ENCODE data around the gene PLPP4.

Gene PLPP4

DNA sequence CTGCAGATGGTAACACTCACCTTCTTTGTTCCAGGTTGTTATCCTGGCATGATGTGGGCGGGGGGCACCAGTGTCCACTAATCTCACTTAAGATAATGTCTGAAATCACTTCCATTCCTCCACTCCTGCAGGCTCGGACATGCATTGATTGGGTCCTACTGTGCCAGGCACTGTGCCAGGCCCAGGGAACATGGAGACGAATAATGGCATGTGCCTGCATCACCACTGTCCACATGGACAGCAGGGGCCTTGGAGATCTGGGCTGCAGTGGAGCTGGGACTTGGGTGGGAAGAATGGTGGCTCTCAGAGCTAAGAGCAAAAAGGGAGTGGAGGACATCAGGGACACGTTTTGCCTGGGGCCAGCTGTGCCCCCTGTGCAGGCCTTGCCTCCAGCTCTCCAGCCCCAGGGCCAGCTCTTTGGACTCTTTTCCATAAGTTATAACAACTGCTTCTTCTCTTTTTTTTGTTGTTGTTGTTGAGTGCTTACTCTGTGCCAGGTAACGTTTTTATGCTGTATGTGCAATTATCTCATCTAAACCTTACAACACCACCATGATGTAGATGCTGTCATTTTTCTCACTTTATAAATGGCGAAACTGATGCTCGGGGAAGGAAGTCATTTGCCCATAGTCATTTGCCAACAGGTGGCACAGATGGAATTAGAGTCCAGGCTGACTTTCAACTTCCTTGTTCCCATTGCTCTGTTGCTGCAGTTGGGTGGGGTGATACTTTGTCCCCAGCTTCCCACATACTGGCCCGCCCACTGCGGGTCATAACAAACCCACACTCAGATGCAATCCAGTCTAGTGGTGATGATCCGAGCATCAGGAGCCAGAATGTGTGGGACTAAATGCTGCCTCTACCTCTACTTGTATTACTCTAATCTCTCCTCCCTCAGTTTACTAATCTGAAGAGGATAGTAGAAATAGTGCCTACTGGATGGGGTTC, 19.1 kb downstream of the PLPP4 start:
- no peaks in the 10 kb centered on the region for H3K27me3 ChIP-seq (replicated peaks; ENCODE audit: insufficient read depth, low read length)
- no peaks in the 10 kb centered on the region for H3F3A ChIP-seq (ENCODE audit: insufficient read depth, low read length)
- H3K9me3 ChIP-seq (replicated peaks; ENCODE audit: insufficient read depth, low read length), result no peaks in the 10 kb centered on the region
- H3K4me1 ChIP-seq (ENCODE audit: low read length), result no peaks in the 10 kb centered on the region
- H3K9me2 ChIP-seq (replicated peaks; ENCODE audit: insufficient read depth, low read length), result no peaks in the 10 kb centered on the region
- H2AFZ ChIP-seq (ENCODE audit: low read length), result no peak overlapping the region
- no peak overlapping the region for H3K4me2 ChIP-seq (ENCODE audit: low read depth, low read length)
- no peak overlapping the region for H3K4me3 ChIP-seq (ENCODE audit: low read length)
- no peak for DNase-seq
- H3K79me2 ChIP-seq (ENCODE audit: low read length), result no peaks in the 10 kb centered on the region
- H3K27ac ChIP-seq (ENCODE audit: low read length), result no peak overlapping the region
- H3K36me3 ChIP-seq (replicated peaks; ENCODE audit: insufficient read depth, low read length), result no peaks in the 10 kb centered on the region
- TF ChIP-seq, protein P1, sequence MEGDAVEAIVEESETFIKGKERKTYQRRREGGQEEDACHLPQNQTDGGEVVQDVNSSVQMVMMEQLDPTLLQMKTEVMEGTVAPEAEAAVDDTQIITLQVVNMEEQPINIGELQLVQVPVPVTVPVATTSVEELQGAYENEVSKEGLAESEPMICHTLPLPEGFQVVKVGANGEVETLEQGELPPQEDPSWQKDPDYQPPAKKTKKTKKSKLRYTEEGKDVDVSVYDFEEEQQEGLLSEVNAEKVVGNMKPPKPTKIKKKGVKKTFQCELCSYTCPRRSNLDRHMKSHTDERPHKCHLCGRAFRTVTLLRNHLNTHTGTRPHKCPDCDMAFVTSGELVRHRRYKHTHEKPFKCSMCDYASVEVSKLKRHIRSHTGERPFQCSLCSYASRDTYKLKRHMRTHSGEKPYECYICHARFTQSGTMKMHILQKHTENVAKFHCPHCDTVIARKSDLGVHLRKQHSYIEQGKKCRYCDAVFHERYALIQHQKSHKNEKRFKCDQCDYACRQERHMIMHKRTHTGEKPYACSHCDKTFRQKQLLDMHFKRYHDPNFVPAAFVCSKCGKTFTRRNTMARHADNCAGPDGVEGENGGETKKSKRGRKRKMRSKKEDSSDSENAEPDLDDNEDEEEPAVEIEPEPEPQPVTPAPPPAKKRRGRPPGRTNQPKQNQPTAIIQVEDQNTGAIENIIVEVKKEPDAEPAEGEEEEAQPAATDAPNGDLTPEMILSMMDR (IDR thresholded peaks at IDR 0.05; ENCODE audit: low read length), result no peak
- TF ChIP-seq EZH2 (optimal IDR thresholded peaks at IDR 0.05; ENCODE audit: low read depth, low read length) (no peak), EZH2phosphoT487 (IDR thresholded peaks at IDR 0.05; ENCODE audit: low read length) (no peak)
- H3K9ac ChIP-seq (ENCODE audit: low read length), result no peak overlapping the region
- no peaks in the 10 kb centered on the region for H4K20me1 ChIP-seq (ENCODE audit: insufficient read depth, low read length)

DNA sequence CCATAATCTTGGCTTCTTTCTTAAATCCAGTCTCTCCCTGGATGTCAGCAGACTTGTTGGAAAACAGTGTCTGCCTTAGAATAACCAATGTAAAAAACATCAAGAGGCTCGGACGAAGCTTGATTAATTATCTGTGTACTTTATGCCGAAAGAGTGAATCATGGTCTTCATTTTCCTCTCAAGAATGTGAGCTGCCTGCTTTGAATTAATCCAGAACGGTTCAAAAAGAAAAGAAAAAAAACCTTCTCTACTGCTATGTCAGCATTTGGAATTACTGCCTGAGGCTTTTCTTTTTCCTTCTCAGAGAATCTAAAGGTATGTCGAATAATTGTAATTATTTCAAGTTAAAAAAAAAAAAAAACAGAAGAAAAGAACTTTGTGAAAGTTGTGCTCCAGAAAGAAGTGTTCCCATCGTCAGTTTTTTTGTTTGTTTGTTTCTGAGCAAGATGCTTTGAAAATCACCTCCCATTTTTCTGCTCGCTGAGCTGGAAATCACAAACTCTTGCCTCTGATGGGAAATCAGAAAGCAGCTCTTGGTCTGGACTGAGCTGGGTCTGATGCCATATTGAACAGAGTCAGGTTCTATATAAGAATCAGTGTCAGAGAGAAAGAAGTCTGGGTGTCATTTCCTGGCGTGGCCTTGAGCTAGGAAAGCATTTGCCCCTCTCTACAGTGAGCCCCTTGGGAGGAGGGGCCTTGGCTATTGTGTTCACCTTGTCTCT, 20.2 kb downstream of the PLPP4 start:
- no peaks in the 10 kb centered on the region for H3K9me3 ChIP-seq (replicated peaks; ENCODE audit: insufficient read depth, low read length)
- H3K9me2 ChIP-seq (replicated peaks; ENCODE audit: insufficient read depth, low read length), result no peaks in the 10 kb centered on the region
- H3K4me2 ChIP-seq (ENCODE audit: low read depth, low read length), result no peak overlapping the region
- no peaks in the 10 kb centered on the region for H3K27me3 ChIP-seq (replicated peaks; ENCODE audit: insufficient read depth, low read length)
- no peak overlapping the region for H3K9ac ChIP-seq (ENCODE audit: low read length)
- H3F3A ChIP-seq (ENCODE audit: insufficient read depth, low read length), result no peaks in the 10 kb centered on the region
- TF ChIP-seq EZH2phosphoT487 (IDR thresholded peaks at IDR 0.05; ENCODE audit: low read length) (no peak), EZH2 (optimal IDR thresholded peaks at IDR 0.05; ENCODE audit: low read depth, low read length) (no peak)
- TF ChIP-seq, protein P1 (IDR thresholded peaks at IDR 0.05; ENCODE audit: low read length), result no peak
- H3K4me3 ChIP-seq (ENCODE audit: low read length), result no peak overlapping the region
- H3K4me1 ChIP-seq (ENCODE audit: low read length), result no peaks in the 10 kb centered on the region
- H3K27ac ChIP-seq (ENCODE audit: low read length), result no peak overlapping the region
- no peaks in the 10 kb centered on the region for H3K79me2 ChIP-seq (ENCODE audit: low read length)
- no peaks in the 10 kb centered on the region for H4K20me1 ChIP-seq (ENCODE audit: insufficient read depth, low read length)
- no peak for DNase-seq
- no peaks in the 10 kb centered on the region for H3K36me3 ChIP-seq (replicated peaks; ENCODE audit: insufficient read depth, low read length)
- H2AFZ ChIP-seq (ENCODE audit: low read length), result no peak overlapping the region

- H3K27ac ChIP-seq (ENCODE audit: low read length), result no peak overlapping the region
- H3K9me2 ChIP-seq (replicated peaks; ENCODE audit: insufficient read depth, low read length), result no peaks in the 10 kb centered on the region
- no peak overlapping the region for H2AFZ ChIP-seq (ENCODE audit: low read length)
- H3K27me3 ChIP-seq (replicated peaks; ENCODE audit: insufficient read depth, low read length), result no peaks in the 10 kb centered on the region
- no peak for TF ChIP-seq EZH2phosphoT487 (IDR thresholded peaks at IDR 0.05; ENCODE audit: low read length)
- no peaks in the 10 kb centered on the region for H3K9me3 ChIP-seq (replicated peaks; ENCODE audit: insufficient read depth, low read length)
- no peak overlapping the region for H3K9ac ChIP-seq (ENCODE audit: low read length)
- H3K4me3 ChIP-seq (ENCODE audit: low read length), result no peak overlapping the region
- H3F3A ChIP-seq (ENCODE audit: insufficient read depth, low read length), result no peaks in the 10 kb centered on the region
- H3K4me1 ChIP-seq (ENCODE audit: low read length), result no peaks in the 10 kb centered on the region
- H3K4me2 ChIP-seq (ENCODE audit: low read depth, low read length), result no peak overlapping the region
- H3K36me3 ChIP-seq (replicated peaks; ENCODE audit: insufficient read depth, low read length), result no peaks in the 10 kb centered on the region
- DNase-seq, result no peak
- no peaks in the 10 kb centered on the region for H4K20me1 ChIP-seq (ENCODE audit: insufficient read depth, low read length)
- no peaks in the 10 kb centered on the region for H3K79me2 ChIP-seq (ENCODE audit: low read length)
Measured at GRCh38 chr10:120477743-120478141, 20.7 kb downstream of the PLPP4 start.

Data from MM.1S (cell line).